HG03571 (cell line): ENCODE data around the gene MR1.

Experiments used
- ATAC-seq: cut with Tn5 transposase; IDR thresholded peaks from one replicate; pipeline ENCODE4 v1.9.1; 2021; ENCODE audit not compliant: unreplicated experiment

Gene MR1

GRCh38 chr1:181062836-181063428 is 29.1 kb downstream of the MR1 start:
- peak; percentile 69 for ATAC-seq

- no peak for ATAC-seq
Observed at GRCh38 chr1:181064011-181064623, 30.3 kb downstream of the MR1 start.

- no peak for ATAC-seq
Observed at GRCh38 chr1:181064702-181065101, 30.9 kb downstream of the MR1 start.

- no peak for ATAC-seq
Observed at GRCh38 chr1:181073638-181074037, 39.9 kb downstream of the MR1 start.

GRCh38 chr1:181075766-181076350 is 42.1 kb downstream of the MR1 start:
- ATAC-seq: no peak

GRCh38 chr1:181076852-181077251 is 43.1 kb downstream of the MR1 start:
- ATAC-seq: no peak

GRCh38 chr1:181077576-181078242 is 43.9 kb downstream of the MR1 start:
- ATAC-seq: no peak

GRCh38 chr1:181079382-181079781 is 45.6 kb downstream of the MR1 start:
- ATAC-seq: no peak

GRCh38 chr1:181079920-181080319 is 46.1 kb downstream of the MR1 start:
- ATAC-seq: no peak

GRCh38 chr1:181080556-181080955 is 46.8 kb downstream of the MR1 start:
- ATAC-seq: no peak

- no peak for ATAC-seq
Observed at GRCh38 chr1:181081395-181081794, 47.6 kb downstream of the MR1 start.

GRCh38 chr1:181083842-181084605 is 50.2 kb downstream of the MR1 start:
- ATAC-seq: peak; percentile 33

- no peak for ATAC-seq
Observed at GRCh38 chr1:181084606-181084969, 50.8 kb downstream of the MR1 start.

GRCh38 chr1:181086091-181086490 is 52.3 kb downstream of the MR1 start:
- no peak for ATAC-seq

- ATAC-seq: no peak
Observed at GRCh38 chr1:181086926-181087325, 53.1 kb downstream of the MR1 start.

GRCh38 chr1:181087400-181087901 is 53.7 kb downstream of the MR1 start:
- no peak for ATAC-seq

- peak; percentile 65 for ATAC-seq
Observed at GRCh38 chr1:181088079-181089016, 54.6 kb downstream of the MR1 start, which contains the start of gene IER5. Gene IER5, plus strand, starts transcription at chr1:181088700. Its CDS starts 203 bp downstream, at chr1:181088903.

- ATAC-seq: peak; percentile 3
Observed at GRCh38 chr1:181089017-181089675, 55.4 kb downstream of the MR1 start.
